GM12878 (cell line): ENCODE data around the gene AKNA. TPM values are rescaled to one million over a fixed set of nuclear protein-coding genes. Genes with fewer than 3 reads are reported as not detected.

Experiments used
- CBX3 ChIP-seq: fragments of 200-600 bp; sonication (generic); IDR thresholded peaks from 2 replicates; pipeline ENCODE4 v1.6.1; 2016; ENCODE audit warnings: low read depth, borderline replicate concordance
- CREM ChIP-seq: IDR thresholded peaks from 2 replicates; pipeline ENCODE4 v1.6.1; 2014; ENCODE audit warnings: antibody characterized with exemption, low read depth
- CUX1 ChIP-seq: IDR thresholded peaks from 2 replicates; pipeline ENCODE4 v1.6.1; 2012; ENCODE audit warnings: improper control_type of control experiment, low read depth, low read length; ENCODE audit not compliant: insufficient replicate concordance
- E2F4 ChIP-seq: IDR thresholded peaks from 2 replicates; pipeline ENCODE4 v1.6.1; 2012; ENCODE audit warnings: low read depth, low read length, improper control_type of control experiment
- ETV6 ChIP-seq, 2 experiments: fragments of 450-650 bp in 1 of 2; IDR thresholded peaks in 1 of 2; conservative IDR thresholded peaks in 1 of 2; 2 replicates each; pipeline ENCODE4 v1.6.1; 2014; ENCODE audit warnings: antibody characterized with exemption in 1 of 2, borderline replicate concordance in 1 of 2, low read depth in 1 of 2, mild to moderate bottlenecking in 1 of 2, moderate library complexity in 1 of 2
- FOS ChIP-seq: IDR thresholded peaks from 3 replicates; pipeline ENCODE4 v1.6.1; 2011; ENCODE audit warnings: borderline replicate concordance; ENCODE audit not compliant: insufficient read length; ENCODE audit errors: extremely low read depth
- FOXK2 ChIP-seq: fragments of 450-650 bp; IDR thresholded peaks from 2 replicates; pipeline ENCODE4 v1.6.1; 2017; ENCODE audit warnings: mild to moderate bottlenecking, moderate library complexity
- GABPA ChIP-seq: IDR thresholded peaks from 2 replicates; pipeline ENCODE4 v1.6.1; 2014; ENCODE audit warnings: antibody characterized with exemption, low read depth, mild to moderate bottlenecking, inconsistent platforms
- IKZF2 ChIP-seq, 2 experiments: fragments of 450-650 bp; IDR thresholded peaks; 2 replicates each; pipeline ENCODE4 v1.6.1; 2017; ENCODE audit warnings: mild to moderate bottlenecking in 2 of 2, moderate library complexity in 2 of 2
- KDM1A ChIP-seq: fragments of 200-600 bp; sonication (generic); IDR thresholded peaks from 2 replicates; pipeline ENCODE4 v1.6.1; 2016; ENCODE audit warnings: borderline replicate concordance
- KLF5 ChIP-seq: fragments of 450-650 bp; IDR thresholded peaks from 2 replicates; pipeline ENCODE4 v1.6.1; 2014; ENCODE audit warnings: mild to moderate bottlenecking; ENCODE audit not compliant: partially characterized antibody
- MEF2A ChIP-seq: IDR thresholded peaks from 2 replicates; pipeline ENCODE4 v1.6.1; 2011; ENCODE audit warnings: low read depth, mild to moderate bottlenecking, low read length, moderate library complexity; ENCODE audit not compliant: insufficient read depth
- NFYB ChIP-seq: IDR thresholded peaks from 2 replicates; pipeline ENCODE4 v1.6.1; 2011; ENCODE audit warnings: low read depth, mild to moderate bottlenecking, low read length, improper control_type of control experiment, moderate library complexity; ENCODE audit not compliant: insufficient read depth
- NR2C2 ChIP-seq: IDR thresholded peaks from 2 replicates; pipeline ENCODE4 v1.6.1; 2011; ENCODE audit warnings: borderline replicate concordance, low read depth; ENCODE audit not compliant: control insufficient read depth, insufficient read length
- RBBP5 ChIP-seq: fragments of 200-600 bp; sonication (generic); conservative IDR thresholded peaks from 2 replicates; pipeline ENCODE4 v1.6.1; 2016
- RCOR1 ChIP-seq: conservative IDR thresholded peaks from 2 replicates; pipeline ENCODE4 v1.6.1; 2012; ENCODE audit warnings: low read depth, low read length, improper control_type of control experiment
- RELA ChIP-seq: fragments of 450-650 bp; IDR thresholded peaks from 2 replicates; pipeline ENCODE4 v1.8.0; 2014; ENCODE audit warnings: borderline replicate concordance; ENCODE audit not compliant: partially characterized antibody
- RELB ChIP-seq: fragments of 450-650 bp; IDR thresholded peaks from 2 replicates; pipeline ENCODE4 v1.6.1; 2017; ENCODE audit warnings: low read depth, mild to moderate bottlenecking, moderate library complexity
- SMAD5 ChIP-seq: IDR thresholded peaks from 2 replicates; pipeline ENCODE4 v1.6.1; 2016; ENCODE audit warnings: antibody characterized with exemption, low read depth
- SMARCA5 ChIP-seq: fragments of 450-650 bp; IDR thresholded peaks from 2 replicates; pipeline ENCODE4 v1.6.1; 2017; ENCODE audit warnings: mild to moderate bottlenecking
- STAT3 ChIP-seq: IDR thresholded peaks from 2 replicates; pipeline ENCODE4 v1.6.1; 2011; ENCODE audit warnings: low read depth, low read length, improper control_type of control experiment
- YY1 ChIP-seq: IDR thresholded peaks from 2 replicates; pipeline ENCODE4 v1.6.1; 2011; ENCODE audit warnings: low read depth, mild to moderate bottlenecking, low read length
- polyA plus RNA-seq, 11 experiments: library from polyadenylated mRNA; depleted of rRNA in 4 of 11; unstranded in 6 of 11; stranded (reverse) in 5 of 11; fragments of >200 nt; fragmentation: Nextera tagmentation in 4 of 11; fragmentation: Illumina TruSeq in 1 of 11; extraction: Ambion mirVana in 4 of 11; extraction: Trizol in 1 of 11; gene quantifications; 1 replicate in 1 of 11; 2 replicates in 10 of 11; pipeline versions ENCODE4 v1.2.1 to v1.2.3, GENCODE V29; 2011 to 2016; ENCODE audit warnings: inconsistent platforms in 2 of 11, missing spikeins in 2 of 11, low read depth in 1 of 11
- total RNA-seq, 4 experiments: library from RNA; depleted of rRNA in 3 of 4; stranded (reverse); fragments of >200 nt in 3 of 4; fragmentation: Illumina TruSeq in 1 of 4; extraction: Trizol in 1 of 4; gene quantifications; 2 replicates each; pipeline versions ENCODE4 v1.2.1 to v1.2.3, GENCODE V29; 2013 to 2021

The AKNA gene
- total and polyA plus RNA-seq, 10 of the 15 experiments (the other 5 are each of a cell fraction or from before 2014, with no cell fraction given): 1.6 to 132 (median 35.3) TPM

GRCh38 chr9:114389612-114390368 lies 2.0 kb upstream of the AKNA start (continued):
- TF ChIP-seq SMAD5 (no peak), STAT3 (no peak), CUX1 (no peak), KDM1A (no peak), NR2C2 (no peak), RCOR1 (no peak), RELA (no peak), RBBP5 (no peak), FOXK2 (no peak), NFYB (no peak), FOS (no peak), RELB (no peak), CBX3 (no peak), KLF5 (no peak), IKZF2 (IDR thresholded peaks at IDR 0.05) (peak; percentile 30 to 40; a peak in 2 of 4 replicates), MEF2A (no peak), YY1 (0 out of 2 replicates have a peak, but pooled peaks have one; percentile 17), E2F4 (no peak), ETV6 (conservative IDR thresholded peaks at IDR 0.05 in 1 of 2, IDR thresholded peaks at IDR 0.05 in 1 of 2; ENCODE audit: borderline replicate concordance in 1 of 2, low read depth in 1 of 2) (no peak), SMARCA5 (0 out of 2 replicates have a peak, but pooled peaks have one; percentile 46), GABPA (no peak), CREM (no peak)
